C4-2B (cell line): ENCODE measurements around the gene FBXO36.

Experiments used
- CTCF ChIP-seq: fragments of 450-650 bp; conservative IDR thresholded peaks from 2 replicates; pipeline ENCODE4 v1.5.1; 2017; ENCODE audit warnings: mild to moderate bottlenecking
- ZFX ChIP-seq: fragments of 450-650 bp; IDR thresholded peaks from 2 replicates; pipeline ENCODE4 v1.6.1; 2017

- TF ChIP-seq CTCF (no peak), ZFX (no peak)
These were observed 130.0 kb downstream of the FBXO36 start for GRCh38 chr2:230052299-230052698.
